ENCODE measurements around the gene CHST11.

GRCh38 chr12:104692557-104693218, 235.9 kb downstream of the CHST11 start:
- TF ChIP-seq CTCF (IDR thresholded peaks at IDR 0.05; ENCODE audit: insufficient read depth, low read length, poor library complexity, severe bottlenecking) (no peak), EZH2phosphoT487 (conservative IDR thresholded peaks at IDR 0.05; ENCODE audit: low read length) (no peak)
